Adipocyte (in vitro differentiated cells): ENCODE data around the gene RBM5.

Experiments used
- DNase-seq: peaks from one replicate; pipeline ENCODE4 v3.0.0-alpha.2; 2015; ENCODE audit warnings: low read depth
- H3K27me3 ChIP-seq: replicated peaks from 2 replicates; pipeline ENCODE4 v1.7.0; 2013; ENCODE audit warnings: mild to moderate bottlenecking, low read length, moderate library complexity; ENCODE audit not compliant: control insufficient read depth, insufficient read depth
- H3K36me3 ChIP-seq: 2 replicates; pipeline ENCODE4 v1.7.0; 2013; ENCODE audit warnings: low read length, mild to moderate bottlenecking, moderate library complexity; ENCODE audit not compliant: control insufficient read depth, insufficient read depth, severe bottlenecking
- H3K4me1 ChIP-seq: 2 replicates; pipeline ENCODE4 v1.7.0; 2013; ENCODE audit warnings: mild to moderate bottlenecking, low read length, moderate library complexity; ENCODE audit not compliant: control insufficient read depth, insufficient read depth
- H3K4me3 ChIP-seq: 2 replicates; pipeline ENCODE4 v1.7.0; 2013; ENCODE audit warnings: mild to moderate bottlenecking, low read length, moderate library complexity
- H3K9ac ChIP-seq: 2 replicates; pipeline ENCODE4 v1.7.0; 2013; ENCODE audit warnings: mild to moderate bottlenecking, low read length, moderate library complexity
- H3K9me3 ChIP-seq: 2 replicates; pipeline ENCODE4 v1.7.0; 2013; ENCODE audit warnings: mild to moderate bottlenecking, low read length, moderate library complexity; ENCODE audit not compliant: control insufficient read depth

The RBM5 gene

DNA sequence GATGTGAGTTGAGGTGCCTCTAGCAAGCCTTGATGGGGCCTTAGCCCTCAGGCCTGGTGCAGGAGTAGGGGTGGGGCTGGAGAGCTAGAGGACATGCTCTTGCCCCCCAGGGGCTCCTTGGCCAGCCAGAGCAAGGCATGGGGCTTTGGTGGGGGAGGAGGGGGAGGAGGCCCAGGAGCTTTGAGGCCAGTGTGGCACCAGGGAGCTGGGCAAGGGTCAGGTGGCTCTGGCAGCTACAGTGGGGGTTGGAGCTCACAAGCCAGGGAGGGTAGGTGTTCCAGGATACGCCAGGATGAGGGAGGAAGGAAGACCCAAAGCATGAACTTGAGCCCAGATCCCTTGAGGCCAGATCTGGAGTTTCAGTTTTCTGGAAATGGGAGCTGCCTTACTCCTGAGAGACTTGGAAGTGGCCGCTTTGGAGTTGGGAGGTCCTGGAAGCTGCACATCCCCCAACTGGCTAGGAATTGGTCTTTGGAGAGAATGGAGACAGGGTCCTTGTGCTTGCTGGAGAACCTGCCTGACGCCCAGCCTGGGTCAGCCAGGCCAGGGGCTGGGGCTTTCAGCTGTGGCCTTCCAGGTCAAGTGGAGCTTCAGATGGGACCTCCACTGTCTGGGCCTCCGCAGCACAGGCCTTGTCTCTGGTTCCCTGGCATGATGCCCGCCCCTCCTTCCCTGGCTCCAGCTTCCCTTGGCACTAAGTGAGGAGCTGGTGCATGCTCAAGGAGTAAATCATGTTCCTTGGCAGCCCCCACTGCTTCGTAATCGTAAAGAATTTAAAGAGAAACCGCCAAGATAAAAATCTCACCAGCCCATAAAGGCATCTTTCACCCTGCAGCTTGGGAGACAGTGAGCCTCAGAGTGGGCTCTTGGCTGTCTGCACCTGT lies 75.1 kb downstream of the RBM5 start:
- Histone ChIP-seq H3K36me3 (no peaks in the 10 kb centered on the region), H3K9me3 (no peaks in the 10 kb centered on the region), H3K9ac (peak overlapping the region; percentile 7), H3K27me3 (peaks cover 2% of the 10 kb centered on the region), H3K4me1 (peaks cover 38% of the 10 kb centered on the region), H3K4me3 (no peak overlapping the region)
- DNase-seq: peak; percentile 97

DNA sequence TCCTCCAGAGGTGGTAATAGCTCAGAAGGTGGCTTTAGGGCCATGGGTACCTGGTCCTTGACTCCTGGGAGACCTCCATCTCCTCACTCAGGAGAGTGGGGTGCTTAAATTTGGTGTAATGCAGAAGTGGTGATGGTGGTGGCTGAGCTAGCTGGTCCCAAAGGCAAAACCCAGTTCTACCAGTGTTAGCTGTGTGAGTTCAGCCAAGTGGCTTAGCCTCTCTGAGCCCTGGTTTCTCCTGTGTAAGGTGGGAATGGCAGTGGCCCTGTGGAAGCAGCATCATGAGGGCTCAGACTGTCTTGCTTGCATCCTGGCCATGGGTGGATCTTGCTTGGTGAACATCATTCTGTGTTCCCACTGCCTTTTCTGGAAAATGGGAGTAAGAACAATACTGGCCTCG lies 75.8 kb downstream of the RBM5 start:
- peak overlapping the region; percentile 7 for H3K9ac ChIP-seq
- H3K4me1 ChIP-seq: peaks cover 38% of the 10 kb centered on the region
- H3K9me3 ChIP-seq: no peaks in the 10 kb centered on the region
- DNase-seq: no peak
- H3K4me3 ChIP-seq: no peak overlapping the region
- no peaks in the 10 kb centered on the region for H3K27me3 ChIP-seq
- no peaks in the 10 kb centered on the region for H3K36me3 ChIP-seq

DNA sequence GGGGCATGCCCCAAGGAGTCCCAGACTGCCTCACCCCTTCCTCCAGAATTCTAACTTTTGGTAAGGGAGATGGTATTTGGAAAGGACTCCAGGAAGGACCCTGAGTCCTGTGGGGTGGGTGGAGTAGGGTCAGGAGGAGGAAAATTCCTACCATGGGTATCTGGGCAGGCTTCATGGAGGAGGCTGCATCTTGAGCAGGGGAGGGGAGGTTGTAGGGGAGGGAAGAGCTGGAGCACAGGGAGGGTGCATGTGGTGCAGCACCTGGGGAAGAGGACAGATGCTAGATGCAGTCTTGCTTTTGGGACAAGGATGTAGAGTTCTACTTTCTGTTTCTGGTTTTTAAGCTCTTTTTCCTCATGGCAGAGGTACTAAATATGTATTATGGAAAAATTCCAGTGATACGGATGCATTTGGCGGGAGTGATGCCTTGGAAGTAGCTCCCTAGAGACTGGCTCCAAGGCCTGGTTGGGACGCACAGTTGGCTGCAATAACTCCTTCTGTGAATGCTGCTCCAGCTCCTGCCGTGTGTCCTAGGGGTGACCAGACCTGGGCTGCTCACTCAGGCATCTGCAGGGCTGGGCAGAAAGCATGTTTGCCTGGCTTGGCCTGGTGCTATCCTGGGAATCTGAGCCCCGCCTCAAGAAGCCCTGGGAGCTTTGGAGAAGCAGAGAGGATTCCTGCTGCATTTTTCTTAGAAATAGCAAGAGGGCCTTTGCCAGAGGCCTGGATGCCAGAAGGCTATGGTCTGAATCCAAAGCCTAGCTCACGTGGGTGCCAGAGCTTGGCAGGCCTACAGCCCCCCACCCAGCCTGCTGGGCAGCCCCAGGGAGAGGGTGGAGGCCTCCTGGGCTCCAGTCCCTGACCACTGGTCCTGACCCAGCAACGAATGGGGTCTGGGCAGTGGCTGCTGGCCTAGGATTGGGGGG lies 76.5 kb downstream of the RBM5 start:
- Histone ChIP-seq H3K4me1 (peaks cover 38% of the 10 kb centered on the region), H3K4me3 (no peak overlapping the region), H3K27me3 (no peaks in the 10 kb centered on the region), H3K9me3 (no peaks in the 10 kb centered on the region), H3K36me3 (no peaks in the 10 kb centered on the region), H3K9ac (no peak overlapping the region)
- DNase-seq: peak; percentile 81

DNA sequence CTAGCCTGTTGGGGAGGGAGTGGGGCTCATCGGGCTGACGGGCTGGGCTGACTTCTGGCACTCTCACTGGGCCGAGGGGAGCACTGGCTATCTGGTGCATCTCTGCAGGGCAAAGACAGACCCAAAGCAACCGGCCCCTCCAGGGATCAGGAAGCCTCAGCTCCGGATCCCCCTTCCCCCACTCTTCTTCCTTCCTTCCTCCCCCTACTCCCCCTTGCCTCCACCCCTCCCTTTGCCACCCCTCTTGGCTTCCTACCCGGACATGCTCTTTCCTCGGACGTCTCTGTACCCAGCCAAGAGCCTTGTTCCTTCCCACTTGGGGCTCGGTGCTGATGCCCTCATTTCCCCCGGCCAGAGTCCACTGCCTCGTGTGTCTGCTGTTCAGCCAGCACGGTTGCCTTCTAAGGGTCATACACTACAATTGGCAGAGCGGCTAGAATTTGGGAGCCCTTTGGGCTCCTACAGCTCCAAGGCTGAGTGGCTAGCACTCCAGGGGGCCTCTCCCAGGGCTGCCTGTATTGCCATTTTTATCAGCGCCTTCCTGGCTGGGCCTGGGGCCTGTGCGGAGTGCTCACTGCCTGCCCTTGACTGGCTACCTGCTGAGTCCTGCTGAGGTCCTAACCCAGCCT lies 77.3 kb downstream of the RBM5 start:
- Histone ChIP-seq H3K9me3 (no peaks in the 10 kb centered on the region), H3K27me3 (no peaks in the 10 kb centered on the region), H3K4me3 (no peak overlapping the region), H3K4me1 (peaks cover 38% of the 10 kb centered on the region), H3K36me3 (no peaks in the 10 kb centered on the region), H3K9ac (no peak overlapping the region)
- DNase-seq: peak; percentile 34

DNA sequence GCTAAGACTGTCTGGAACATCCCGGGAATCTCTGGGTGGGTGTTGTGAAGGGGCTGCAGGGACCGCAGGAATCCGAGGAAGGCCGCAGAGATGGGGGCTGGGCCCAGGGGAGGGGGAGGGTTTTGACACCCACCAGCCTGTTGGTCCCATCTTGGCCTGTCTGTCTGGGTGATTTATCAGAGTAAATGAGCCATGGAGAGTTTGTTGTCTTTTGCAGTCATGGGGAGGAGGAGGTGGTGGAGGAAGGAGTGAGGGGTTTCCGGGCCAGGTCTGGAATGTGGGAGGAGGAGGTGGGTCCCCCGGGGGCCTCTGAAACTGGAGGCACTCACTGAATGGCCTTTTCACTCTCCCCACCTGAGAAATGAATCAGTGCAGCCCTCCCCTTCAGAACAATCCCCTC lies 77.9 kb downstream of the RBM5 start:
- no peak for DNase-seq
- Histone ChIP-seq H3K4me1 (peaks cover 38% of the 10 kb centered on the region), H3K27me3 (no peaks in the 10 kb centered on the region), H3K4me3 (no peak overlapping the region), H3K9ac (no peak overlapping the region), H3K36me3 (no peaks in the 10 kb centered on the region), H3K9me3 (no peaks in the 10 kb centered on the region)

DNA sequence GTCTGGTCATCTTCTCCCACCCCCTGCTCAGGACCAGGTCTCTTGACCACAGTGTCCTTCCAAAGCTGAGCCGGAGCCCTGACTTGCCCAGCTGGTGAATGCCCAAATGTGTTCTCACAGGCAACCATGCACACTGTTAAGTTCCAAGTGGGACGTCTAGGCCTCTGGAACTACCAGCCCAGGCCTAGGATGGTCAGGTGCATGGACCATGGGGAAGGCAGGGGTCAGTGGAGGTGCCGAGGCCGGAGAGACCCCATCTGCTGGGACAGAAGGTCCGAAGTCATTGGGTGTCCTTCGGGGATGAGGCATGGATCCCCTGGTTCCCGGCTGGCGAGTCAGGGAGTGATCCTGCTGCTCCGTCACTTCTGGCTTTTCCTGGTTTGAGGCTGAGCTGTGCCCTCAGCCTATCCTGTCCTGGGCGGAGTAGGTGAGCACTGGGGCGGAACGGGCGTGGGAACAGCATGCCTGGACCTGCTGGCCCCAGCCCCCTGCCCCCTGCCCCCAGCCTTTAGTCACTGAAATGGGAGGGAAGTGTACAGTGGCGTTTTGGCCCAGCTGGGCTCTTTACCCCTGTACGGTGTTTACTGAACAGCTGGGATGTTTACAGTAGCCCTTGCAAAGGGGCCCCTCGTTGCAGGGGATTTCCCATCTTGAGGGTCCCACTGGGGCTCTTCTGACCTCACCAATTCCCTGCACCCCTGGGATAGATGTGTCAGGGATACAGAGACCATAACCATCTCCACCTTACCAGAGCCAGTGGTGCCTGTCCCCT lies 78.5 kb downstream of the RBM5 start:
- peaks cover 38% of the 10 kb centered on the region for H3K4me1 ChIP-seq
- no peak for DNase-seq
- no peaks in the 10 kb centered on the region for H3K36me3 ChIP-seq
- H3K27me3 ChIP-seq: no peaks in the 10 kb centered on the region
- H3K9ac ChIP-seq: no peak overlapping the region
- no peaks in the 10 kb centered on the region for H3K9me3 ChIP-seq
- no peak overlapping the region for H3K4me3 ChIP-seq

DNA sequence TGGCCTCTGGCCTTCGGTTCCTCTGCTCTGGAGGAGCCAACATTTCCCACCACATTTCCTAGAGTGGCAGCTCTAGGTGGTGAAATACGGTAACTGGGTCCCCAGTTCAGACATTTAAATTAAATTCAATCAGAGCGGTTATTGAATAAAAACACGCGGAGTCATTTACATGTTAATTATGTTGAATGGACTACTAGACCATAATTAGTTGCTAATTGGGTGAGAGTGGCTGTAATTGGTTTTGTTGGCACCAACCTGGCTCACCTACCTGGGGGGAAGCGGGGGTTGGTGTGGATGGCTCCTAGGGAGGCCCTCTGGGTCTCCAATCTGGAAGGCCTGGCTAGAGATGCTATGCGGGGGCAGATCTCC lies 79.1 kb downstream of the RBM5 start:
- H3K27me3 ChIP-seq: peaks cover 1% of the 10 kb centered on the region
- no peaks in the 10 kb centered on the region for H3K9me3 ChIP-seq
- peaks cover 38% of the 10 kb centered on the region for H3K4me1 ChIP-seq
- no peak overlapping the region for H3K9ac ChIP-seq
- no peaks in the 10 kb centered on the region for H3K36me3 ChIP-seq
- DNase-seq: no peak
- H3K4me3 ChIP-seq: no peak overlapping the region

DNA sequence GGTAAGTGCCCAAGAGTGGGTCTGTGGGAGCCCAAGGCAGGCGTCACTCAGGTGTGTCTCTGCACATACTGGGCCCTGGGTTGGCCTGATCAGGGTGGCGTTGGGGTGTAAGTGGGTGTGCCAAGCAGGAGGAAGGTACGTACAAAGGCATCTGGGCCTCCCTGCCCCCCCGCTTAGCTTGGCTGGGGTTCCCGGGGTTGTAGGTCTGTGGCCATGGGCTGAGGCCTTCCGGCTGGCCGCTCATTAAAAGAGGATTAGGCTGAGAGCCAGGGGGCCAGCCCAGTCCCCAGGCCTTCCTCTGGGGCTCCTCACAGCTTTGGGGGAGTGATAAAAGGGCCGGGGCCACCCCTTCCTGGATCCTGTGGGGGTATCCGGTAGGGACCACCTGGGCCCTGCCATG lies 79.7 kb downstream of the RBM5 start:
- Histone ChIP-seq H3K27me3 (peaks cover 3% of the 10 kb centered on the region), H3K36me3 (no peaks in the 10 kb centered on the region), H3K4me3 (no peak overlapping the region), H3K9me3 (no peaks in the 10 kb centered on the region), H3K9ac (no peak overlapping the region), H3K4me1 (peaks cover 38% of the 10 kb centered on the region)
- no peak for DNase-seq
